K562 (cell line): ENCODE measurements around the gene PCSK5. TPM values are rescaled to one million over a fixed set of nuclear protein-coding genes. Genes with fewer than 3 reads are reported as not detected.

ENCODE experiments used
- ATAC-seq: fragments of 200-7000 bp; cut with Tn5 transposase; 3 replicates; pipeline ENCODE4 v1.9.1; 2020; ENCODE audit warnings: moderate library complexity
- BruUV-seq: library from RNA; stranded (reverse); fragments of 400-500 nt; replicated peaks from 2 replicates; lab custom pipeline; 2021; lab: Mats Ljungman, UMichigan
- CTCF ChIA-PET: fragments of 300-600 bp; formaldehyde crosslinking; extraction: SDS; loops from one replicate; lab custom pipeline; 2021; ENCODE audit warnings: low intra/inter-chr PET ratio; lab: Yijun Ruan, JAX
- POLR2A ChIA-PET: fragments of 300-600, 350-650 bp; sonication (Branson Sonifier 250); formaldehyde crosslinking; extraction: SDS; loops from one replicate; lab custom pipeline; 2021; ENCODE audit warnings: antibody characterized with exemption, inconsistent platforms; lab: Yijun Ruan, JAX
- DNase-seq, 4 experiments: peaks; one replicate each; pipeline versions ENCODE4 v3.0.0 to v3.0.0-alpha.2; 2011 to 2018; ENCODE audit warnings: low spot score in 3 of 4, mixed read lengths in 3 of 4; ENCODE audit errors: extremely low read depth in 1 of 4
- FAIRE-seq: peaks from 2 replicates; lab custom pipeline; 2011; peaks lifted over from hg19 to GRCh38; lab: Jason Lieb, UNC
- H2AFZ ChIP-seq: 2 replicates; pipeline ENCODE4 v1.6.0; 2011; ENCODE audit warnings: low read depth, low read length, control low read depth, inconsistent platforms
- H3K27ac ChIP-seq: fragments of 200-600 bp; 3 replicates; pipeline ENCODE4 v1.8.0; 2011; ENCODE audit warnings: low read depth, mild to moderate bottlenecking, control low read depth, inconsistent platforms, low read length, moderate library complexity, mixed read lengths; ENCODE audit errors: extremely low read depth
- H3K27me3 ChIP-seq, 2 experiments: fragments of 300-600 bp in 1 of 2; 2 replicates in 1 of 2; 3 replicates in 1 of 2; pipeline versions ENCODE4 v1.6.0 to v1.8.0; 2011; ENCODE audit warnings: inconsistent platforms in 2 of 2, low read length in 2 of 2, mild to moderate bottlenecking in 1 of 2, mixed read lengths in 1 of 2, moderate library complexity in 1 of 2; ENCODE audit not compliant: control insufficient read depth in 2 of 2, insufficient read depth in 2 of 2
- H3K36me3 ChIP-seq: fragments of 300-600 bp; 3 replicates; pipeline ENCODE4 v1.8.0; 2011; ENCODE audit warnings: mild to moderate bottlenecking, low read length, inconsistent platforms; ENCODE audit not compliant: control insufficient read depth, insufficient read depth
- H3K4me1 ChIP-seq, 2 experiments: fragments of 200-600 bp in 1 of 2; replicated peaks in 1 of 2; 2 replicates in 1 of 2; 3 replicates in 1 of 2; pipeline versions ENCODE4 v1.5.1 to v1.8.0; 2011; ENCODE audit warnings: inconsistent platforms in 2 of 2, low read length in 2 of 2, mild to moderate bottlenecking in 1 of 2, mixed read lengths in 1 of 2, moderate library complexity in 1 of 2; ENCODE audit not compliant: control insufficient read depth in 2 of 2, insufficient read depth in 2 of 2
- H3K4me2 ChIP-seq: 2 replicates; pipeline ENCODE4 v1.6.1; 2011; ENCODE audit warnings: low read length, control low read depth, inconsistent platforms, mixed read lengths; ENCODE audit not compliant: insufficient read depth
- H3K4me3 ChIP-seq: fragments of 200-600 bp; sonication (generic), shearing (Covaris generic); 2 replicates; pipeline ENCODE4 v1.5.1; 2016; ENCODE audit warnings: control low read depth, inconsistent platforms
- H3K79me2 ChIP-seq: fragments of 200-600 bp; 3 replicates; pipeline ENCODE4 v1.8.0; 2011; ENCODE audit warnings: low read length, inconsistent platforms; ENCODE audit not compliant: control insufficient read depth, insufficient read depth
- H3K9ac ChIP-seq, 2 experiments: 2 replicates each; pipeline versions ENCODE4 v1.6.0 to v1.6.1; 2011; ENCODE audit warnings: low read depth in 2 of 2, low read length in 2 of 2, control low read depth in 1 of 2, inconsistent platforms in 1 of 2, mild to moderate bottlenecking in 1 of 2, mixed read lengths in 1 of 2; ENCODE audit not compliant: insufficient read depth in 1 of 2
- H3K9me1 ChIP-seq: one replicate; pipeline ENCODE4 v1.6.0; 2011; ENCODE audit warnings: inconsistent platforms, mild to moderate bottlenecking, low read length, moderate library complexity; ENCODE audit not compliant: control insufficient read depth, insufficient read depth
- H3K9me3 ChIP-seq: replicated peaks from 2 replicates; pipeline ENCODE4 v1.5.1; 2011; ENCODE audit warnings: low read depth, low read length, inconsistent platforms; ENCODE audit not compliant: control insufficient read depth, insufficient read depth
- H4K20me1 ChIP-seq: replicated peaks from 2 replicates; pipeline ENCODE4 v1.6.1; 2011; ENCODE audit warnings: low read length, inconsistent platforms, mixed read lengths; ENCODE audit not compliant: control insufficient read depth, insufficient read depth
- CHD7 ChIP-seq: fragments of 200-600 bp; sonication (generic); IDR thresholded peaks from one replicate; pipeline ENCODE4 v1.6.1; 2012; ENCODE audit warnings: mild to moderate bottlenecking, low read depth, low read length, inconsistent platforms
- FOSL1 ChIP-seq: fragments of 200-800 bp; sonication (Bioruptor generic); conservative IDR thresholded peaks from 2 replicates; pipeline ENCODE4 v1.6.1; 2016; ENCODE audit warnings: missing genetic modification characterization, missing compliant biosample characterization
- GABPA ChIP-seq: fragments of 200-800 bp; sonication (Bioruptor generic); conservative IDR thresholded peaks from 2 replicates; pipeline ENCODE4 v1.6.1; 2016; ENCODE audit warnings: low read depth, missing genetic modification characterization, missing compliant biosample characterization
- MNT ChIP-seq, 2 experiments: fragments of 450-650 bp; conservative IDR thresholded peaks; 2 replicates each; pipeline ENCODE4 v1.6.1; 2017; ENCODE audit warnings: mild to moderate bottlenecking in 2 of 2, moderate library complexity in 2 of 2
- RFX5 ChIP-seq: IDR thresholded peaks from 2 replicates; pipeline ENCODE4 v1.6.1; 2011; ENCODE audit warnings: low read depth, mild to moderate bottlenecking, improper control_type of control experiment, low read length
- ZBTB34 ChIP-seq: fragments of 250-450 bp; sonication (Bioruptor Pico); IDR thresholded peaks from 2 replicates; pipeline ENCODE4 v1.8.0; 2021; ENCODE audit warnings: mild to moderate bottlenecking, moderate library complexity
- ZNF695 ChIP-seq: fragments of 450-650 bp; formaldehyde crosslinking; IDR thresholded peaks from 2 replicates; pipeline ENCODE4 v1.4.0; 2020; ENCODE audit warnings: mild to moderate bottlenecking, moderate library complexity
- ZNF780A ChIP-seq: fragments of 250-450 bp; sonication (Bioruptor Pico); IDR thresholded peaks from 2 replicates; pipeline ENCODE4 v1.5.0; 2021; ENCODE audit warnings: mild to moderate bottlenecking
- WGBS: fragments of 100-300 bp; shearing (Covaris generic); methylation state at CpG from one replicate; pipeline ENCODE4 v1.1.6; 2016; ENCODE audit warnings: low coverage, mixed read lengths; ENCODE audit not compliant: insufficient coverage; ENCODE audit errors: missing lambda C conversion rate; 5-methylcytosine and 5-hydroxymethylcytosine counted together
- in situ Hi-C: fragments of 300-500 bp; cut with MboI; formaldehyde crosslinking; loops from 4 replicates; pipeline ENCODE4 v1.15.0; 2018; ENCODE audit warnings: inconsistent platforms, mixed read lengths
- intact Hi-C: fragments of 100-400 bp; cut with micrococcal nuclease; formaldehyde crosslinking; loops from 2 replicates; pipeline ENCODE4 v1.14.2; 2022
- polyA plus RNA-seq, 8 experiments: library from polyadenylated mRNA; depleted of rRNA in 4 of 8; stranded (reverse) in 5 of 8; unstranded in 3 of 8; fragments of >200 nt; fragmentation: Nextera tagmentation in 2 of 8; fragmentation: Illumina TruSeq in 1 of 8; extraction: Ambion mirVana in 2 of 8; extraction: Trizol in 1 of 8; gene quantifications; 2 replicates each; pipeline versions ENCODE4 v1.2.1 to v1.2.3, GENCODE V29; 2011 to 2014; ENCODE audit warnings: inconsistent platforms in 1 of 8, missing spikeins in 1 of 8
- total RNA-seq, 7 experiments: library from RNA; depleted of rRNA in 6 of 7; stranded (reverse); fragments of >200 nt in 6 of 7; fragmentation: Illumina TruSeq in 2 of 7; extraction: Trizol in 2 of 7; gene quantifications; 2 replicates each; pipeline versions ENCODE4 v1.2.1 to v1.2.3, GENCODE V29; 2011 to 2021; ENCODE audit warnings: low replicate concordance in 1 of 7

PCSK5 gene
- total and polyA plus RNA-seq, 9 of the 15 experiments (the other 6 are each of a cell fraction or from before 2014, with no cell fraction given) = not detected

GRCh38 chr9:75918909-75919308, 28.4 kb downstream of the PCSK5 start:
- H3K4me3 ChIP-seq = no peak overlapping the region
- TF ChIP-seq ZNF780A (CRISPR knock-in tag) (no peak), ZBTB34 (CRISPR knock-in tag) (no peak), GABPA (tag) (no peak), RFX5 (no peak), MNT (conservative IDR thresholded peaks at IDR 0.05) (no peak), ZNF695 (CRISPR knock-in tag) (no peak), CHD7 (no peak), FOSL1 (tag) (no peak)

More at GRCh38 chr9:75918909-75919308, 28.4 kb downstream of the PCSK5 start:
- Histone ChIP-seq H3K9me1 (no peaks in the 10 kb centered on the region), H3K27me3 (no peaks in the 10 kb centered on the region), H3K79me2 (no peaks in the 10 kb centered on the region), H3K9ac (no peak overlapping the region), H3K27ac (no peak overlapping the region), H3K36me3 (no peaks in the 10 kb centered on the region), H4K20me1 (no peaks in the 10 kb centered on the region), H3K4me2 (no peak overlapping the region), H3K9me3 (no peaks in the 10 kb centered on the region), H2AFZ (no peak overlapping the region), H3K4me1 (no peaks in the 10 kb centered on the region)
- in situ Hi-C loops = no loop called here
- FAIRE-seq (no peak), DNase-seq (no peak), ATAC-seq (no peak)
- POLR2A ChIA-PET = no interaction called here
- WGBS = 0% methylated on average over 3 of the region's 3 CpGs
- intact Hi-C loops = no loop called here
- BruUV-seq = no TSS peak
- CTCF ChIA-PET = no interaction called here
